Fibroblast of peridontal ligament (primary cell): ENCODE data around the gene MYOZ1.
"Not testable (repeated sequence)": the region's sequence is repeated elsewhere in the genome, so short reads cannot be mapped to it uniquely, and the experiment has no call there.

ENCODE experiments used
- DNase-seq: peaks from one replicate; pipeline ENCODE4 v3.0.0-alpha.2; 2010; ENCODE audit errors: extremely low read depth

The MYOZ1 gene

DNA sequence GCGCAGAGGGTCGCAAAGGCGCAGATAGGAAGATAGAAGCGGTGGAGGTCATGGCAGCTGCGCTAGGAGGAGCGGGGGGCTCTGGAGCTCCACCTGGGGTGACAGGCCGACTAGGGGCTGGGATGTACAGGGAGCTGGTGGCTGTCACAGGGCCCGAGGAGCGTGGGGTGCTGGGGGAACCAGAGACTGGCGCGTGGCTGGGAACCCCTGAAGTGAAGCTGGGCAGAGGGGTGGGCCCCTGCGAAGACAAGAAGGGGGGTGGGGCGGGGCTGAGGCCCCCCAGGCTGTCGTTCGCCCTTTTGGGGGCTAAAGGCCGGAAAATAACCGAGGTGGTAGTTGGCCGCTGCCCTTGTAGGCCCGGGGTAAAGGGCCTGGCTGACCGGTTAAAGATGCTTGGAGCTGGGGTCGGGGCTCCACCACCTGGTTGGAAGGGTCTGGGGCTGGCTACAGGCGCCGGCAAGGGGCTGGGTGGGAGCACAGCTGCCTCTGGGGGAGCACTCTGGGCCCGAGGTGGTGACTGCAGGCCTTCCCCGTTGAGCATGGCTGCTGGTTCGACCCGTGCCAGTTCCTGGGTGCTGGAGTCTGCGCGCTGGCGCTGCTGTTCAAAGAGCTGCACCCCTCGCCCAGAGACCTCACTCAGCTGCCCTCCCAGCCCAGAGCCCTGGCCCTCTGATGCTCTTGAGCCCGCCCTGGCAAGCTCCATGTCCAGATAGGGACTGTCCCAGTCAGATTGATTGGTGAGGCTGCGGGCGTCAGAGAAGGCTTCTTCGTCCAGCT is 6.8 kb upstream of the MYOZ1 start:
- DNase-seq, result no peak

DNA sequence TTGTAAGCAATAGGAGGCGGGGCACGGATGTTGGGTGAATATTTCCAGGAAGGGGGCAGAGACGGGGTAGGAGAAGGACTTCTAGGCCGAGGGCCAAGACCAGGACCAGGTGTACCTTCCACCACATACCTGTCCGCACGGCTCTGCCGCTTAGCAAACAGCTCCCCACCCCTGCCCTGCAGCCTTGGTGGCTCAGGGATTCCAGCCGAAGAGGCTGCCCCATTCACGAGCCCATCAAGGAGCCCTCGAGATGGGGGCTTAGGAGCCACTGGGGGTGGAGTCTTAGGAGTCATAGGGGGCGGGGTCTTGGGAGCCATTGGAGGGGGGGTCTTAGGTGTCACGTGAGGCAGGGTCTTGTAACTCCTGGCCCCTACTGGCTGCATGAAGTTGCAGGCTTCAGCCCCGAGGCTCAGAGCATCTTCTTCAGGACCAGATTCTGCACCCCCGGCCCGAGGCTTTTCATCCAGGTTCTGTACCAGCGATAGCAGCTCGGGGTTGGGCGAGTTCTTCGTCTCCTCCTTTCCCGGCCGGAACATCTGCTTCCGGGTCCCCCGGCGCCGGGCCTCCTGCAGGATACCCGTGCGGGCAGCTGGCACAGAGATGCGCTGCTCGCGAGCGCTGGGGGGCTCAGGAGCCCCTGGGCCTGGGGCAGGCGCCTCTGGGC is 6.1 kb upstream of the MYOZ1 start:
- DNase-seq, result peak; percentile 9

DNA sequence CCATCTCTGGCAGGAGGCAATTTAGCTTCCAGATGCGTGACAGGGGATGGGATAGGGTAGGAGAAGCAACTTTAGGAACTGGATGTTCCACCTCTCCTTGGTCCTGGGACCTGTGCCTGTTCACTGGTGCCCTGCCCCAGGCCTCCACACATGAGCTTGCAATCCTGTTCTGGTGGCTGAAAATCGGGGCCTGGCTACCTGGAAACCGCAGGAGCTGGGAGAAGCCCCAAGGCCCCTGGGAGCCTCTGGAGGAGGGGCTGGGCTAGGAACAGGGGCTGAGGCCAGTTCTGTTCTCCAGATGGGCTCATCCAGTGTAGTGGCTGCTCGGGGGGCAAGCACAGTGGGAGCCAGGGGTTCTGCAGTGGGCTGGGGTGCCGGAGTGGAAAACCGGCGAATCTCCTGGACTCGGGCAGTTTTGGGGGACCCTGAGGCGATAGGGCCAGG is 5.3 kb upstream of the MYOZ1 start:
- DNase-seq, result no peak

DNA sequence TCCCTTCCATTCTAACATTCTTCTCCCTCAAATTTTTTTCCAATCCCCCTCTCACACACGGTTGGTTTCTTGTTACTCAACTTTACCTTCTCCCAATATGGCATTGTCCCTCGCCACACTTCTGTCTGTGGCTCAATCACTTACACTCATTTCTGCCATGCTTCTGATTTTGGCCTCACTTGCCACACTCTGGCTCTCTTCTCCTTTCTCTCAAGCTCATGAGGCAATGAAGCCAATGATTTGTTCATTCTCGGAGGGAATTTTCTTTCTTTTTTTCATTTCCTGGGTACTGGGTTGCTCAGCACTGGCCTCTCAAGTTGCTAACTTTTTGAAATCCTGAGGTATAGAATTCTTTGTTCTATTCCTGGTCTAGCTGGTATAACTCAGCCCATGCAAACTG is 4.0 kb upstream of the MYOZ1 start:
- no peak for DNase-seq

DNA sequence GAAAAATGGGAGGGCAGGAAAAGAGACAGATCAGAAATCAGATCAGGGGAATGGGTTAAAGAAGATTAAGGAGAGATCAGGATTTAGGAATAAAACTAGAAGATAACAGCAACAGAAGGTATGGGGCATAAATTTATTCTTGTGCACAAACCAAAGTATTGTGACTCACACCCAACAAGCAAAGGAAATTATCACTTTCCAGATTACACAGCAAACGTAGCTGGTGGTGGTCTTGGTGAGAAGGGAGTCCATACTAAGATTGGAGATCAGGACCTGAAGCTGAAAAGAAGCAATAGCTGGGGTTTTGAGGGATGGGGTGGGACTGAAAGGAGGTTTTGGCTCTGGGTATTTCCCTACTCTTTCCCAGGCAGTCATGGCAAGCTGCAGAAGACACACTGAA is 3.5 kb upstream of the MYOZ1 start:
- no peak for DNase-seq

DNA sequence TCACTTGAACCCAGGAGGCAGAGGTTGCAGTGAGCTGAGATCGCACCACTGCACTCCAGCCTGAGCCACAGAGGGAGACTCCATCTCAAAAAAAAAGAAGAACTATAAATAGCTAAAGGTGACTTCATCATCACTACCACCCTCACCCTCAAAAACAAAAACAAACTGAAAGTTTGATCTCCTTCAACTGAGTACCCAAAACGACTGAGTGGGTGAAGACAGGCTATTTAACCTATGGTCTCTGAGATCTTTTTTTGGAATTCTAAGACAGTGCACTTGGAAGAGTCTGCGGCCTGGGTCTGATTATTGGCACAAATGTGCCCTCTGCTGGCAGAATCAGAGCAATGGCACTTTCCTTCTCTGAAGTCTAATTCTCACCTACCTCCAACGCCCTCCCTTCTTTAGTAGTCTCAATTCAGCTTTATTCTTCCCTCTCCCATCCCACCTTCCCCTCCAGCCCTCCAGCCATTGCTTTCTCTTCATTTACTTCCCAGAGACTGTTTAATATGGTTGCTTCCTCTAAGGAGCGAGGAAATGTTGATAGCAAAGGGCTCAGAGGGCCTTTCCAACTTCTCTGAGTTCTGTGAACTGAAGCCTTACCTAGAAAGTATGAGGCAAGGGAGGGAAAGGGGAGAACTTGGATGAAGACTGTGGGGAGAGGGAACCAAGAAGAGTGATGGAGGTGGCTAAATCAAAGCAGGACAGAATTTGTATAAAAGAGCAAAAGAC is 2.9 kb upstream of the MYOZ1 start:
- DNase-seq, result peak; percentile 83

DNA sequence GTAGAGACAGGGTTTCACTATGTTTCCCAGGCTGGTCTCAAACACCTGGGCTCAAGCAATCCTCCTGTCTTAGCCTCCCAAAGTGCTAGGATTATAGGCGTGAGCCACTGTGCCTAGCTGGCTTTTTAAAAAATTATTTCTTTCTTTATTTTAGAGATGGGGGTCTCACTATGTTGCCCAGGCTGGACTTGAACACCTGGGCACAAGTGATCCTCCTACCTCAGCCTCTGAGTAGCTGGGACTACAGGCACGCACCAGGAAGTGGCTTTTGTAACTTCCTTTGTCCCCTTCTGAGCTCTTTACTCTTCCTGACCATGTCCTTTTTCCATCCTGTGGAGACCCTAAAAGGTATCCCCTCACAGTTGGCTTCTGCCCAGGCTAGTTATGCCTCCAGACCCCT is 2.1 kb upstream of the MYOZ1 start:
- DNase-seq, result no peak

DNA sequence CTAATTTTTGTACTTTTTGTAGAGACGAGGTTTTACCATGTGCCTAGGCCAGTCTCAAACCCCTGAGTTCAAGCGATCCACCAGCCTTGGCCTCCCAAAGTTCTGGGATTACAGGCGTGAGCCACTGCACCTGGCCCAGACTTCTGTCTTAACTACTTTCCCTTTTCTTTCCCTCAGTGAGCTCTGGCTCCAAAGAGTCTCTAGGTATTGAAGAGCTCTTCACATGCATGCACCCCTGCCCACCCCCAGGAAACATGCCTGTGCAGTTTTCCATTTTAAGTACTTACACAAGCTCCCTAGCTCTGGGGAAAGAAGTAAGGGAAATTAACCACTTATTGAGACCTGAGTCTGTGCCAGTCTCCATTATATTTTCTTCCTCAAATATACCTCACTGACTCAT is 2.0 kb downstream of the MYOZ1 start:
- DNase-seq, result no peak

DNA sequence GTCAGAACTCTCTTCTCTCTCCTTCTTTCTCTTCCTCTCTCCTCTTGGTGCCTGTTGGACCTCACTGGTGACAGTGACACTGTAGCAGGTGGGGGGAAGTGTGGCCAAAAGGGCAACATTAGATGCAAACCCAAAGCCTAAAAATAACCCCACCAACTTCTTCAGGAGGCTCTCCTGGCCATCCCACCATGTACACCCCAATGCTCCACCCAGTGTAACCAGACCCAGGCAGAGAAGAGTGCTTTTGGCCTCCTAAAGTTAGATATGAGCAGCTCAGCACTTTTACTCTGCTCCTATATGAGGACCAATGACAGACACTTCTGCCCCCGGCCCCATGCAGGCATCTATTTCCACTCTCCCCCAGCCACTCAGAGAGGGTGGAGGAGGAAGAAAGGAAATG is 5.5 kb downstream of the MYOZ1 start:
- DNase-seq, result no peak

DNA sequence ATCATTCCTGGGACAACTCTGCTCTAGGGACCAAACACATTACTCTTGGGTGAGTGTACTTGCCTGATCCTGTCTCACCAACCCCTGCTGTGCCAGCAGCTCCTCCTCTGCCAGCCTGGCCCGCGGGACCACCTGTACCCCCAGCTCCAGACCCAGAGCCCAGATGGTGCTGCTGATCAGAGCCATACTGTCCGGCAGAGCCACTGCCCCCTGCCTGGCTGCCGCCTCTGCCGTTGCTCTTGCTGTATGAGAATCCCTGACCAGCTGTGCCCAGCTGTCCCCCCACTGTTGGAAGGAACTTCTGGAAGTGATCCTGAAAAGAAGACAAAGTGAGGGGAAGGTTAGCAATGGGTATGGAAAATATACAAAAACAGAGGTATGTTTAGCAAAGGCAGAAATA is 6.9 kb downstream of the MYOZ1 start:
- no peak for DNase-seq

DNA sequence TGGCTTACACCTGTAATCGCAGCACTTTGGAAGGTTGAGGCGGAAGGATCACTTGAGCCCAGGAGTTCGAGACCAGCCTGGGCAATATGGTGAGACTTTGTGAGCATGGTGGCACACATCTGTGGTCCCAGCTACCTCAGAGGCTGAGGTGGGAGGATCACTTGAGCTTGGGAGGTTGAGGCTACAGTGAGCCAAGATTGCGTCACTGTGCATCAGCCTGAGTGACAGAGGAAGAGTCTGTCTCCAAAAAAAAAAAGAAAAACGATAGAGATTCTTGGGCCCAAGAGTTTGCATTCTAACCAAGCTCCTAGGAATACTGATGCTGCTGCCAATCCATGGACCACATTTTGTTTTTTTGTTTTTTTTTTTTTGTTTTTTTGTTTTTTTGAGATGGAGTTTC is 12.1 kb downstream of the MYOZ1 start:
- no peak for DNase-seq

DNA sequence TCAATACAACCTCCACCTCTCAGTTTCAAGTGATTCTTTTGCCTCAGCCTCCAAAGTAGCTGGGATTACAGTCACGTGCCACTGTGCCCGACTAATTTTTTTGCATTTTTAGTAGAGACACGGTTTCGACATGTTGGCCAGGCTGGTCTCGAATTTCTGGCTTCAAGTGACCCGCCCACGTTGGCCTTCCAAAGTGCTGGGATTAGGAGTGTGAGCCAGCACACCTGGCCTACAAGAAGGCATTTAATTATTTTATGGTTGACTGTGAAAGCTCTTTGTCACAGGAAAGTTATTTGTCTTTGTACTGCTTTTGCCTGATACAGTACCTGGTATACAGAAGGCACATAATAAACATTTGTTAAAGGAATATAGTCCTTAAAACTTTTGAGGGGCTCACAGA is 12.9 kb downstream of the MYOZ1 start:
- no peak for DNase-seq

DNA sequence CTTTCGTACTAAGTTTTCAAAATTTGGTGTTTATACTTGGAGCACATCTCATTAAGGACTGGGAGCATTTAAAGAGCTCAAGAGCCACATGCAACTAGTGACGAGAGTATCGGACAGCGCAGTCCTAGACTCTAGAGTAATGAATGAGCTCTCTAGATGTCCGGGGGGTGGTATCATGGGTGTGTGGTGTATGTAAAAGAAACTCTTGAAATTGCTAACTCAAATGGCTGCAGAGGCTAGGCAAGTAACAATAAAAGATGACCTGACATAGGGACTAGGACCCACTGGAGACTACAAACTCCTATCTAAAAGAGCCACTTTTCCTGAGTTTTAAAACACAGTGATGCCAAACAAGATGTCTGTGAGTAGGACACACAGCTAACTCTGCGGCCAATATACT is 14.0 kb downstream of the MYOZ1 start:
- no peak for DNase-seq

DNA sequence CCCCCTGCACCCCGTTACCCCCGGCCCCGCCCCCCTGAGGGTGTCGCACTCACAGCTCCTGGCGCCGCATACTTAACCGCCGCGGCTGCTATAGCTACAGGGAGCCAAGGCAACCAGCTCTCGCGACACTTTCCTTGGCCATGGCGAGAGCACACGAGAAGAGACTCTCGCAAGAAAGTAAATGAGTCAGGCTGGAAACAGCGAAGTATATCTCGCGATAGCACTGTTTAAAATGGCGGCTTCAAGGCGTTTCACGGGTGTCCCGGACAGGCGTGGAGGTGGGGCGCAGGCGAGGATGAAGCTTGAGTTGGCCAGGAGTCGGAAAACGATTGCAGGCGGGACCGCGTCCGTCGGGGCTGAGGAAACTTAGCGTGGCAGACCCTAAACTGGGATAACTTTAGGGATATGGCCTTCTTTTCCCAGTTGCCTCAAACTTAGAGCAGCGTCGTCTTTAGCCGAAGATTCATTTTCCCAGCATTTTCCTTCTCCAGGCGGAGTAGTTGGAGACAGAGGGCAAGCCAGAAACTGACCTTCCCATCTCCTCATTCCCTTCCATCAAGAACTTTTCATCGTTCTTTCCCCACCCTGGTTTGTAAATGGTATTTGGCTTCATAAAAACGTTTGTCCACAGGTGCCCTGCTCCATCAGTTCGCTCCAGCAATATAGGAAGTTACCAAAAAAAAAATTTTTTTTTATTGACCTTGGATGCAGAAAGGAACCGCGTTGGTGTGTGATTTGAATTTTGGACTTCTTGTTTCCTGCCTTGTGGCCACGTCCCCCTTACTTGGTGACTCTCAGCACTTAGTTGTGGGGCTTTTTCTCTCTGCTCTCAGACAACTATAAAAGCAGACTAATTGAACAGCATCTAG is 15.2 kb downstream of the MYOZ1 start:
- DNase-seq, result peak; percentile 99

DNA sequence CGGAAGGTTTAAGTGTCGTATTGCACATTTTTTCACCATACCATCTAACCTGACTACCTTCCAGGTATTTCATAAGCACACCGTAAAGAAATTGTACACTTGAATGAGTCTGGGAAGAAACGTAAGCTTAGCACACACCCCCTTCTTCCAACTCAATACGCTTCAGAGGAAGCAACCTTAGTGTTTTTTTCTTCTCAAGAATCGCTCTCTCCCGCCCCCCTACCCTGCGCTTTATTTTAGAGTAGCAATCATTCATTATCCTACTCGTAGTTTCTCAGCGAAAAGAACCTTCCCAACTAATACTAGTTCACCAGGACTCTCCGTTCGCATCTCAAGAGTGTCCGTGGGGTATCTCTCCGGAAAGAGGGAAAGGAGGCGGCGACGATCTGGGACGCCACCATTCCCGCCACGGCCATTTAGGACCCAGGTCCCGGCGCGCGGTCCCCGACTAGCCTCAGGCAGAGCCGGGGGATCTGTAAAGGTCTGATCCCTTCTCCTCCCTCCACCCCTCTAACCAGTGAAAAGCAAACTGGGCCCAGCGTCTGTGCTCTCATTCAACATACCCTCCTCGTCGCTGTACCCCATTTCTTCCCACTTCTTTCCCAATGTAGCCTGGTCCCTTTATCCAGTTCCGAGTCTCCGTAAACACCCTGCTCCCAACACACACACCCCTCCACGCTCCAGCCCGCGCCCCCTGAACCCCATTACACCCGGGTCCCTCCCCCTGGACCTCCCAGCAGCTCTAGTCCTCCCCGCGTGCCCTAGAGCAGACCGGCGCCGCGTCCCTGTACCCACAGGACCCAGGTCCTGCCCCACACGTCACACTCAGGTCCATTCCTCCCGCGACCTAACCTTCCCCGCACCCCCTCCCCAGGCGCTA is 16.0 kb downstream of the MYOZ1 start:
- DNase-seq, result peak; percentile 32

DNA sequence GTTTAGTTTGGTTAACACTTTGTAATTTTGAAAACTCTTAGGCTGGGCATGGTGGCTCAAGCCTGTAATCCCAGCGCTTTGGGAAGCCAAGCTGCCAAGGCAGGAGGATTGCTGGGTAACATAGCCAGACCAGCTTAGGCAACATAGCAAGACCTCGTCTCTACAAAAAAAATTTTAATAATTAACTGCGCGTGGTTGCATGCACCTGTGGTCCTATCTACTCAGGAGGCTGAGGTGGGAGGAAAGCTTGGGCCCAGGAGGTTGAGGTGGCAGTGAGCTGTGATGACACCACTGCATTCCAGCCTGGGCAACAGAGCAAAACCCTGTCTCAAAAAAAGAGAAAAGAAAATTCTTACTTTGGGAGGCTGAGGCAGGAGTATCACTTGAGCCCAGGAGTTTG is 18.2 kb downstream of the MYOZ1 start:
- no peak for DNase-seq

DNA sequence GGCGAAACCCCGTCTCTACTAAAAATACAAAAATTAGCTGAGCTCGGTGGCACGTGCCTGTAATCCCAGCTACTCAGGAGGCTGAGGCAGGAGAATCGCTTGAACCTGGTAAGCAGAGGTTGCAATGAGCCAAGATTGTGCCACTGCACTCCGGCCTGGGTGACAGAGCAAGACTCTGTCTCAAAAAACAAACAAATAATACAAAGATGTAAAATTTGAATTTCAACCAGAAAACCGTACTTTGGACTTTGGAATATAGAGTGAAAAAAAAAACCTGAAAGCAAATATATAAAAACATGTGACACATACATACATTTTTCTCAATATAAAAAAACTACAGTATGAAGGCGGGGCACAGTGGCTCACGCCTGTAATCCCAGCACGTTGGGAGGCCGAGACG is 20.3 kb downstream of the MYOZ1 start:
- not testable (repeated sequence) for DNase-seq

DNA sequence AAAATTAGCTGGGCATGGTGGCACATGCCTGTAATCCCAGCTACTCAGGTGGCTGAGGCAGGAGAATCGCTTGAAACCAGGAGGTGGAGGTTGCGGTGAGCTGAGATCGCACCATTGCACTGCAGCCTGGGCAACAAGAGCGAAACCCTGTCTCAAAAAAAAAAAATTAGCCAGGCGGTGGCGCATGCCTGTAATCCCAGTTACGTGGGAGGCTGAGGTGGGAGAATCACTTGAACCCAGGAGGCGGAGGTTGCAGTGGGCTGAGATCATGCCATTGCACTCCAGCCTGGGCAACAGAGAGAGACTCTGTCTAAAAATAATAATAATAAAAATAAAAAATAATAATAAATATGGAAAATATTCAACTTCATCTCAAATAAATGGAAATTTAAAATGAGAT is 24.1 kb downstream of the MYOZ1 start:
- not testable (repeated sequence) for DNase-seq

DNA sequence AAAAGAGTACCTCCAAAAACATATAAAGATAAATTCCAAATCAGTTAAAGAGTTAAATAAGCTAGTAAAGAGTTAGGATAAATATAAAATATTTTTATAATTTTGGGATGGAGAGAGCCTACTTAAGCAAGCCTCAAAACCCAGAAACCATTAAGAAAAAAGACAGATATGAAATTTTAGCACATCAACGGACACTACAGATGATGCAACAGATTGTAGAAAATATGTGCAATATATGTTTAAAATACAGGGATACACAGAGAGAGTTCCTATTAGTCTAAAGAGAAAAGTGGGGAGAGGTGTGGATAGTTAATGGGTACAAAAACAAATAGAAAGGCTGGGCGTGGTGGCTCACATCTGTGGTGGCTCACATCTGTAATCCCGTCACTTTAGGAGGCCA is 26.6 kb downstream of the MYOZ1 start:
- no peak for DNase-seq

DNA sequence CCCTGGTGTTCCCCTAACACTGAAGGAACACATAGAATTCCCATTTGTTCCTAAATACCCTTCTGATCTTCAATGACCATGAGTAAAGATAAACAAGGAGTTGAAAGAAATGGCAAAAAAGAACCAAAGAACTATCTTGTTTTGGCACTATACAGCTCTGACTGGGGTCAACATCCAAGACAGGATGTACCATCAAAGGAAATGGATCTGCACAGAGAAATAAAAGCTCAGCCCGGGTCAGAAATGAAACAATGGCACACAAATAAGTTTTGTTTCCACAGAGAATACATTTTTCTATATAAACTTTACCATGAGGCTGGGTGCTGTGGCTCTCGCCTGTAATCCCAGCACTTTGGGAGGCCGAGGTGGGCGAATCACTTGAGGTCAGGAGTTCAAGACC is 32.2 kb downstream of the MYOZ1 start:
- no peak for DNase-seq

DNA sequence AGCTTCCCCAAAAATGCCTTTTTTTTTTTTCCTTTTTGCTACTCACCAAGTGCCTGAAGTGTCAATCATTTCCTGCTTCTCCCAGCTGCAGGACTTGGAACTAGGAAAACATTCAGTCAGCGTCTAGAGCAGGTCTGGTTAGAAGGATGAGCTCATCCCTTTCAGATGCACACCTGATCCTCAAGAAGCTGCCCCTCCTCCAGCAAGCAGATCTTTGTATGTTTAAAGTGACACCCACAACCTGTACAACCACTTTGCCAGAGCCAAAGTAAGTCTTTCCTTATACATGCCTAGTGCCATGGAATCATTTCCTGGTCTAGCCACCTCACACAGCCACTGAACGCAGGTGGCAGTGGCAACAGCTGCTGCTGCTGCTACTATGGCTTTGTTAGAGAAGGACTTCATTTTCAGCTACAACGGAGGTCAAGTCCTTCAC is 39.8 kb downstream of the MYOZ1 start:
- DNase-seq, result no peak
